Measurements from ENCODE around the gene CLDN6.
"Not testable (repeated sequence)": the region's sequence is repeated elsewhere in the genome, so short reads cannot be mapped to it uniquely, and the experiment has no call there.

Gene CLDN6, protein sequence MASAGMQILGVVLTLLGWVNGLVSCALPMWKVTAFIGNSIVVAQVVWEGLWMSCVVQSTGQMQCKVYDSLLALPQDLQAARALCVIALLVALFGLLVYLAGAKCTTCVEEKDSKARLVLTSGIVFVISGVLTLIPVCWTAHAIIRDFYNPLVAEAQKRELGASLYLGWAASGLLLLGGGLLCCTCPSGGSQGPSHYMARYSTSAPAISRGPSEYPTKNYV

GRCh38 chr16:3017794-3018506, at the start of gene CLDN6:
CLDN6 (minus strand) TSS chr16:3018183; CDS start chr16:3016021, 2,162 bp downstream.
- peak; percentile 29 for DNase-seq

DNA sequence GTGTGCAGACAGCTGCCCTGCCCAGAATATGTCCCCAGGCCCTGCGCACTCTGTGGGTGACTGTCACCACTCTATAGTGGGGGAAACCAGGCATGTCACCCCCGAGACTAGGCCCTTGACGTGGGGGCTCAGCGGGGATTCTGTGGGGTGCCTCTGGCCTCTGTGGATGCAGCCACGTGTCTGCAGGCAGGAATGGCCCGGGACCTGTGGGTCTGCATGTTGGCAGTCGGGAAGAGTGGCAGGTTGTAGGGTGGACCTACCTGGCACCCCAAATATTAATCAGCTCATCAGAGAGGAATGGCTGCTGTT, 48.4 kb upstream of the CLDN6 start:
- DNase-seq: no peak

GRCh38 chr16:3065742-3066439, 47.9 kb upstream of the CLDN6 start:
- no peak for DNase-seq

DNA sequence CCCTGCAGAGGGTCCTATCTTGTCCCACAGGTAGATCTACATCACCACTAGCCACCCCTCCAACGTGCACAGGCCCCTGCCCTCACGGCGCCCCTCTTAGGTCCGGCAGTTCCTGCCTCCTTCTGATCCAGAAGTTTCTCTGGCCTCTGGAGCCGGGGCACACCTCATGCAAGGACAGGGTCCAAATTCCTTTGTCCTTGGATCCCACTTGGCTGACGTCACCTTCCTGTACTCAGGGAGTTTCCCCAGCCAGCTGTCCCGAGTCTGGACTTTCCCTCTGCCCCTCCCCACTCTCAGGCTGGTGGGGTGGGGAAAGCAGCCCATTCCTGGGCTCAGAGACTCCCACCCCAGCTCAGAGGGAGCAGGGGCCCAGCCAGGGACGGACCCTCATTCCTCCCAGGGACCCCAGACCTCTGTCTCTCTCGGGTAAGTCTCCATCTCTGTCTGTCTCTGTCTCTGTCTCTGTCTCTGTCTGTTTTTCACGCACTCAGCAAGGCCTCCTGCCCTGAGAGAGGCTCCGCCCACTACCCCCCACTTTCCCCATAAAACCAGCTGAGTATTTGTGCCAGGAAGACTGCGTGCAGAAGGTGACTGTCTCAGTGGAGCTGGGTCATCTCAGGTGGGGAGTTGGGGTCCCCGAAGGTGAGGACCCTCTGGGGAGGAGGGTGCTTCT, 47.2 kb upstream of the CLDN6 start, which contains the start of gene IL32:
Gene IL32, plus strand, starts transcription at position 572 of the 673 bp plus-strand sequence. CDS start 172 bp downstream, outside the sequence.
- DNase-seq: peak; percentile 88

GRCh38 chr16:3063625-3064386, 45.8 kb upstream of the CLDN6 start:
- DNase-seq: no peak

GRCh38 chr16:3062553-3062952, 44.6 kb upstream of the CLDN6 start:
- DNase-seq: no peak

- DNase-seq: no peak
These were observed 42.5 kb upstream of the CLDN6 start for GRCh38 chr16:3060339-3061127.

DNA sequence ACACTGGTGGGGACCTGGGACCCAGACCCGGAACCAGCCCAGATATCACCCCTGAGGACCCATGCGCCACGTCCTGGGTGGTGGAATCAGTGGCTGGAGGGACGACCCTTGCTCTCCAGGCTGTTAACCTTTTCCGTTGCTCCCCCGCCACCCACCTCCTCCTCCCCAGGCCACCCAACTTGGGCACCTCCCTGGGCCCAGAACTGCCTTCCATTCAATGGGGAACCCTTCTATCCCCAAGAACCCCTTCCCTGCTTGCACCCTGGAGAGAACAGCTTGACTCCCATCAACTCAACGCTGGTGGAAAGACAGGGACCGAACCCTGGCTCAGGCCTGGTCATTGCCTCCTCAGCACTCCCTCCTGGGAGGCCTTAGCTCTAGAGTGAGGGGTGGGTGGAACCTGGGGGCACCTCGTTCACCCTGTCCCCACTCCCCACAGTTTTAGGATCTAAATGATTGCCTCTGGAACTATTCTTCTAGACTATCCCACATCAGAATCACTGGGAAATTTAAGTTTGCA, 41.8 kb upstream of the CLDN6 start:
- no peak for DNase-seq

DNA sequence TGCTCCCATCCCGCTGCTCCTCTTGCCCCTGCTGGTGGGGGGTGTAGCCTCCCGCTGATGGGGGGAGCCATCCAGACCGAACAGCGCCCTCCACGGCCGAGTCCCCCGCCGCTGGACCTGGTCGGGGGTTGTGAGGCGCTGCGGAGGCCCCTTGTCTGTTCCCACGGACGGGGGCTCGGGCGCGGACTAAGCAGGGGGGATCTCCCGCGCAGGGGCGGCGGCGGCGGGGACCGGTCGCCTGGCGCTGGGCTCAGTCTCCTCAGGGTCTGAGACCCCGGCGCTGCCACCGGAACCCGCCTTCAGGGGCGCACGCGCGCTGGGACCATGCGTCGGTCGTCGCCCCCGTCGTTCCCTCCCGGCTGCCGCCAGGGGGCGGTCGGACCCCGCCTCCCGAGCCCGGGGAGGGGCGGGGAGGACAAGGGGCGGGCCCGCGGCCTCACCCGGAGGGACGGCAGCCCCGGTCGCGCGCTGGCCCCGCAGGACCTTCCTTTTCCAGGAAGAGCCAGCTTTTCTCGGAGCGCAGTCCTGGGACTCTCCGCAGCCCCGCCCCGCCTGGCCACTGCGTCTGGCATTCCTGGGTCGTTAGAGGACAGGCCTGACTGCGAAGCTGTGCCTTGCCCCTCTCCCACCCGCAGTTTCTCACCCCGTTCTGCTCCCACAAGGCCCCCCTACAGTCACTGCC, 41.2 kb upstream of the CLDN6 start:
- DNase-seq: peak; percentile 89

DNA sequence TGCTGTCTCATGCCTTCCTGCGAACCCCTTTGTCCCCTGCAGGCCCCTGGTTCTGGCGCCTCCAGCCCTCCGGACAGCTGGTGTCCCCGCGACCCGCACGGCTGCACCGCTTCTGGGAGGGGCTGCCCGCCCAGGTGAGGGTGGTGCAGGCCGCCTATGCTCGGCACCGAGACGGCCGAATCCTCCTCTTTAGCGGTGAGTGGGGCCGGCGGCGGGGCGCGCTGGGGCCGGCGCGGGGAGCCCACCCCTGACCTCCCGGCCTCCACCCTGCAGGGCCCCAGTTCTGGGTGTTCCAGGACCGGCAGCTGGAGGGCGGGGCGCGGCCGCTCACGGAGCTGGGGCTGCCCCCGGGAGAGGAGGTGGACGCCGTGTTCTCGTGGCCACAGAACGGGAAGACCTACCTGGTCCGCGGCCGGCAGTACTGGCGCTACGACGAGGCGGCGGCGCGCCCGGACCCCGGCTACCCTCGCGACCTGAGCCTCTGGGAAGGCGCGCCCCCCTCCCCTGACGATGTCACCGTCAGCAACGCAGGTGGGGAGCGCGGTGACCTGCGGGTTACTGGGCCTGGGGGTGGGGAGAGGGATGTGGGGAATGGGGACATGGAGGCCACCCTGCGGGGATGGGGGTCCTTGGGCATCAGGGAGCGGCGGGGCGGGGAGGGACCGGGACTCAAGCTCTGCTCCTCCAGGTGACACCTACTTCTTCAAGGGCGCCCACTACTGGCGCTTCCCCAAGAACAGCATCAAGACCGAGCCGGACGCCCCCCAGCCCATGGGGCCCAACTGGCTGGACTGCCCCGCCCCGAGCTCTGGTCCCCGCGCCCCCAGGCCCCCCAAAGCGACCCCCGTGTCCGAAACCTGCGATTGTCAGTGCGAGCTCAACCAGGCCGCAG, 40.4 kb upstream of the CLDN6 start:
- peak; percentile 56 for DNase-seq

GRCh38 chr16:3057181-3058138, 39.5 kb upstream of the CLDN6 start:
- DNase-seq: no peak

DNA sequence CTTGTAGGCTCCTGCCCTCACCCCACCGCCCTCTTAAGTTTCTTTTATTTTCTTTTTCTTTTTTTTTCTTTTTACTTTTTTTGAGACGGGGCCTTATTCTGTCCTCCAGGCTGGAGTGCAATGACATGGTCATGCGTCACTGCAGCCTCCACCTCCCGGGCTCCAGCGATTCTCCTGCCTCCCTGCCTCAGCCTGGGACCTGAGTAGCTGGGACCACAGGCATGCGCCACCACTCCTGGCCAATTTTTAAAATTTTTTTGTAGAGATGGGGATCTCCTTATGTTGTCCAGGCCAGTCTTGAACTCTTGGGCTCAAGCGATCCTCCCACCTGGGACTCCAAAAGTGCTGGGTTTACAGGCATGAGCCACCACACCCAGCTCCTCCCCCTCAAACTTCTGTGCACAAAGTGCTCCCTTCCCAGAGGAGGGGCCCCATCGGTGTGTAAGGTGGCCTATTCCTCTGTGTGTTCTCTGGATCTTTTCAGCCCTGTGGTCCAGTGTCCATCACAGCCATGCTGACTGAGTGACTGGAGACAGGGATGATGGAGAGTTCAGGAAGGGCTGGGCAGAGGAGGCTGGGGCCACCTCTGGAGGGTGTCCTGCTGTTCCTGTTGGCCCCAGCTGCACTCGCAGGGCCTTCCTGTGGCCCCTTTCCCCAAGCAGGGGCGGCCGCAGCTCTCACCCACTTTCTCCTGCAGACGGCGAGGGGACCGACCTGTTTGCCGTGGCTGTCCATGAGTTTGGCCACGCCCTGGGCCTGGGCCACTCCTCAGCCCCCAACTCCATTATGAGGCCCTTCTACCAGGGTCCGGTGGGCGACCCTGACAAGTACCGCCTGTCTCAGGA, 38.6 kb upstream of the CLDN6 start:
- no peak for DNase-seq

DNA sequence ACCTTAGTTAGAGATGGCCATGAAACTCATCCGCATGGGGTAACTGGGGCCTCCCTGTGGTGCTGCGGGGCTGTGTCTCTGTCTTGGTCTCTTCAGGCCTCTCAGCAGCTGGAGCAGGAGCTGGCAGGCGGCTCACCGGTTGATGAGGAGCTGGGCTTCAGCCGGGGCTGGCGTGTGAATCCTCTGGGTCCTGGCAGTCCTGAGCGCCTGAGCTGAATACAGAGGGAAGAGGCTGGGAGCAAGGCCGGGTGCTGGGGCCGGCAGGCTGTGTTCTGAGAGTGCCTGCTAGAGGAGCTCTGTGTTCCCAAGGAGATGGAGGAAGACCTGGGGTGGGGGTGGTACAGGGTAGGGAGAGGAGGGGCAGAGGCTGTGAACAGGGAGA, 37.7 kb upstream of the CLDN6 start:
- DNase-seq: not testable (repeated sequence)

GRCh38 chr16:3054965-3055733, 37.2 kb upstream of the CLDN6 start:
- DNase-seq: no peak

DNA sequence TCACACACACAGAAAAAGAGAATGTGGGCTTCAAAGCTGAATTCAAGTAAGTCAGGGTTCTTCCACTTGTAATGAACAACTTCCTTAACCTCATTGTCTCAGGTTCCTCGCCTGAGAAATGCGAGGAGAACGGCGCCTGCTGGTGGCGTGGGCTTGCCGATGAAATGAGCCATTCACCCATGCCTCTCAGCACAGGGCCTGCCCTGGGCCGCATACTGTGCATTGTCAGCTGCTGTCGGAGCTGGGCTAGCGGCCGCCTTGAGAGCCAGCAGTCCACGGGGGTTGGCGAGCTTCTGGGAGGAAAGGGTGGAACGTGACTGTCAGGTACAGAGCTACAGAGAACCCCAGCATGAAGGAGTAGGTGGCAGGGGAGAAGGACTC, 35.3 kb upstream of the CLDN6 start:
- not testable (repeated sequence) for DNase-seq

DNA sequence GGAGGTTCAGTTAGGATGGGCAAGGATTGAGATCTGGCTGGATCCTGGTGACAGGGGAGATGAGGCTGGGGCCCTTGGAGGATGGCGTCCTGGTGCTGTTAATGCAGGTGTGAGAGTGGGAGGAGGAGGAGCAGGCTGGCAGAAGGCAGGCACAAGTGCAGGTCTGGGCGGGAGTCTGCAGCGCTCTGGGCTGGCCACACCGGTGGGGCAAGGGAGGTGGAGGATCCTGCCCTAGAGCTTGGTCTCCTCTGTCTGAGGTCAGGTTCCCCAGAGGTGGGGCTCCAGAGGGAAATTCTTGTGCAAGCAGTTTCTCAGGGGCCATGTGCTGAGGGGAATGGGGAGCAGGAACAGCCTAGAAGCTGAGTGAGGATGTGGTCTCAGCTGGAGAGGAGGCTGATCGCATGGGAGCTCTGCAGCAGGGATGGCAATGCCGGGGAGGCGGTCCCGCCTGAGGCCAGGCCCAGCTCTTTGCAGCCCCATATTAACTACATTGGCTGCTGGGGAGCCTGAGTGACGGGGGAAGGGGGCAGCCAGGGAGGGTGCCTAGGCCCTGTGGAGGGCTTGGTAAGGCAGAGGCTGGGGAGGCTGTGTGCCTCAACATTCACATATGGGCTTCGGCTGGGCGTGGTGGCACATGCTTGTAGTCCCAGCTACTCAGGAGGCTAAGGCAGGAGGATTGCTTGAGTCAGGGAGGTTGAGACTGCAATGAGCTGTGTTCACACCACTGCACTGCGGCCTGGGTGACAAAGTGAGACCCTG, 34.8 kb upstream of the CLDN6 start:
- DNase-seq: not testable (repeated sequence)
